NCI-H2227 (cell line): ENCODE results near the gene DTX1.
"Not testable (repeated sequence)": the region's sequence is repeated elsewhere in the genome, so short reads cannot be mapped to it uniquely, and the experiment has no call there.

Source experiments
- DNase-seq: peaks from one replicate; lab custom pipeline; 2025; ENCODE audit not compliant: unreplicated experiment; lab: John Stamatoyannopoulos, UW

DTX1 gene

GRCh38 chr12:113112043-113112899, 55.7 kb downstream of the DTX1 start:
- DNase-seq = no peak

- DNase-seq = no peak
These were observed 56.9 kb downstream of the DTX1 start for GRCh38 chr12:113113397-113113796.

- no peak for DNase-seq
These were observed 58.1 kb downstream of the DTX1 start for GRCh38 chr12:113114447-113115178.

GRCh38 chr12:113115455-113116126, 59.1 kb downstream of the DTX1 start:
- no peak for DNase-seq

GRCh38 chr12:113116875-113117274, 60.3 kb downstream of the DTX1 start:
- no peak for DNase-seq

- DNase-seq = not testable (repeated sequence)
These were observed 61.2 kb downstream of the DTX1 start for GRCh38 chr12:113117684-113118083.

- DNase-seq = no peak
These were observed 61.6 kb downstream of the DTX1 start for GRCh38 chr12:113118142-113118541.

GRCh38 chr12:113119980-113120669, 63.6 kb downstream of the DTX1 start:
- peak; percentile 37 for DNase-seq

- no peak for DNase-seq
These were observed 64.3 kb downstream of the DTX1 start for GRCh38 chr12:113120670-113121370.

GRCh38 chr12:113127791-113128199, 71.3 kb downstream of the DTX1 start:
- no peak for DNase-seq

- DNase-seq = no peak
These were observed 72.5 kb downstream of the DTX1 start for GRCh38 chr12:113128802-113129663.

GRCh38 chr12:113129664-113130456, 73.3 kb downstream of the DTX1 start:
- DNase-seq = no peak

GRCh38 chr12:113130457-113131135, 74.1 kb downstream of the DTX1 start:
- no peak for DNase-seq

GRCh38 chr12:113131556-113131955, 75.0 kb downstream of the DTX1 start:
- no peak for DNase-seq

- DNase-seq = no peak
These were observed 76.5 kb downstream of the DTX1 start for GRCh38 chr12:113133036-113133435.

- DNase-seq = no peak
These were observed 77.1 kb downstream of the DTX1 start for GRCh38 chr12:113133666-113134065.

GRCh38 chr12:113134071-113134470, 77.5 kb downstream of the DTX1 start:
- no peak for DNase-seq

GRCh38 chr12:113134521-113134951, 78.0 kb downstream of the DTX1 start:
- no peak for DNase-seq
